Uterus (tissue), 2 donors: ENCODE data around the gene GOLM1.

Experiments
- POLR2A ChIP-seq, 2 donors: fragments of 450-650 bp; IDR thresholded peaks; one replicate each; pipeline ENCODE4 v1.6.1; 2016; ENCODE audit warnings: antibody characterized with exemption in 2 of 2, mild to moderate bottlenecking in 1 of 2, moderate library complexity in 1 of 2
- TF ChIP-seq, protein P1 (sequence below), 4 experiments: fragments of 200-600 bp in 2 of 4; fragments of 450-650 bp in 2 of 4; sonication (generic) in 2 of 4; IDR thresholded peaks; one replicate each; pipeline ENCODE4 v1.5.1; 2016 to 2019; ENCODE audit warnings: antibody characterized with exemption in 4 of 4, mild to moderate bottlenecking in 2 of 4, moderate library complexity in 1 of 4

DNA sequence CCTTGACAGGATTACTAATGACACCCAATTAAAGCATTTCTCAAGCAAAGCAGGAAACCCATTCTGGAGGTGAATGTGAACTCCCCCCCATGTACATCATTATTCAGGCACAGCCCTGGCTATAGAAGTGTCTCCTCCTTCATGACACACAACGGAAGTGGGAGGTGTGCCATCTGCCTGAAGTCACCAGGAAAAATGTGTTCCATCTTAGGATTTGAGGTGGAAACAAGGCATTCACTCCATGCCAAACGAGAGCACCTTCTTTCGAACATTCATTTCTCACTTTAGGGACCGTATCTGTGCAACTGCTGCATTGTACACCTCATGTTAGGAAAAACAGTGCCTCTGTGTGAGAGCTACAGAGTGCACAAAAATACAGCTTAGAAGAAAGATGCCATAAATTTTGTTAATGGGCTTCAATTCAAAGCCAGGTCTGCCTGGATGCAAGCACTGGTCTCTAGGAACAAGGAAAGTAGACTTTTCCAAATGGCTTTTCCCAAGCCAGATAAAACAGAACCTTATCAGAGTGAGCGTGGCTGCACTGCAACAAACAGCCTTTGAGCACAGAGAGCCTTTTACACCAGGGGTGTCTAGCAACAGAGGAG is 19.4 kb downstream of the GOLM1 start:
- TF ChIP-seq, protein P1, sequence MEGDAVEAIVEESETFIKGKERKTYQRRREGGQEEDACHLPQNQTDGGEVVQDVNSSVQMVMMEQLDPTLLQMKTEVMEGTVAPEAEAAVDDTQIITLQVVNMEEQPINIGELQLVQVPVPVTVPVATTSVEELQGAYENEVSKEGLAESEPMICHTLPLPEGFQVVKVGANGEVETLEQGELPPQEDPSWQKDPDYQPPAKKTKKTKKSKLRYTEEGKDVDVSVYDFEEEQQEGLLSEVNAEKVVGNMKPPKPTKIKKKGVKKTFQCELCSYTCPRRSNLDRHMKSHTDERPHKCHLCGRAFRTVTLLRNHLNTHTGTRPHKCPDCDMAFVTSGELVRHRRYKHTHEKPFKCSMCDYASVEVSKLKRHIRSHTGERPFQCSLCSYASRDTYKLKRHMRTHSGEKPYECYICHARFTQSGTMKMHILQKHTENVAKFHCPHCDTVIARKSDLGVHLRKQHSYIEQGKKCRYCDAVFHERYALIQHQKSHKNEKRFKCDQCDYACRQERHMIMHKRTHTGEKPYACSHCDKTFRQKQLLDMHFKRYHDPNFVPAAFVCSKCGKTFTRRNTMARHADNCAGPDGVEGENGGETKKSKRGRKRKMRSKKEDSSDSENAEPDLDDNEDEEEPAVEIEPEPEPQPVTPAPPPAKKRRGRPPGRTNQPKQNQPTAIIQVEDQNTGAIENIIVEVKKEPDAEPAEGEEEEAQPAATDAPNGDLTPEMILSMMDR (IDR thresholded peaks at IDR 0.05): no peak
- no peak for TF ChIP-seq POLR2A (IDR thresholded peaks at IDR 0.05)
